Caco-2 (cell line): ENCODE results near the gene ROPN1L. TPM values are rescaled to one million over a fixed set of nuclear protein-coding genes. Genes with fewer than 3 reads are reported as not detected.

Source experiments
- BruUV-seq: library from RNA; stranded (reverse); fragments of 400-500 nt; replicated peaks from 2 replicates; lab custom pipeline; 2021; lab: Mats Ljungman, UMichigan
- CTCF ChIA-PET: fragments of 300-600 bp; sonication (Branson Sonifier 250); formaldehyde crosslinking; loops from one replicate; lab custom pipeline; 2022; ENCODE audit warnings: antibody characterized with exemption; lab: Charles Lee
- POLR2A ChIA-PET: fragments of 300-600 bp; sonication (Branson Sonifier 250); formaldehyde crosslinking; loops from one replicate; lab custom pipeline; 2022; ENCODE audit warnings: antibody characterized with exemption; lab: Charles Lee
- DNase-seq, 2 experiments: peaks; one replicate each; pipeline versions ENCODE4 v3.0.0 to v3.0.0-alpha.2; 2020 to 2022
- H3K27me3 ChIP-seq: replicated peaks from 2 replicates; pipeline ENCODE4 v1.6.0; 2011; ENCODE audit warnings: low read length; ENCODE audit not compliant: control insufficient read depth, insufficient read depth
- H3K36me3 ChIP-seq: 2 replicates; pipeline ENCODE4 v1.5.1; 2011; ENCODE audit warnings: low read length; ENCODE audit not compliant: control insufficient read depth, insufficient read depth
- H3K4me1 ChIP-seq: fragments of 250-450 bp; sonication (Bioruptor Pico); 2 replicates; pipeline ENCODE4 v1.5.1; 2020; ENCODE audit warnings: mild to moderate bottlenecking
- H3K4me3 ChIP-seq: 2 replicates; pipeline ENCODE4 v1.5.1; 2011; ENCODE audit warnings: low read depth, mild to moderate bottlenecking, control low read depth, low read length
- H3K9me3 ChIP-seq: fragments of 250-450 bp; sonication (Bioruptor Pico); 2 replicates; pipeline ENCODE4 v1.5.1; 2020; ENCODE audit warnings: mild to moderate bottlenecking, moderate library complexity
- H3K27ac Mint-ChIP-seq: one replicate; pipeline ENCODE4 v1.8.0; 2022; ENCODE audit warnings: mixed read lengths; ENCODE audit not compliant: unreplicated experiment
- H3K27me3 Mint-ChIP-seq: one replicate; pipeline ENCODE4 v1.8.0; 2022; ENCODE audit warnings: mixed read lengths; ENCODE audit not compliant: insufficient read depth, unreplicated experiment
- H3K36me3 Mint-ChIP-seq: one replicate; pipeline ENCODE4 v1.8.0; 2022; ENCODE audit warnings: mild to moderate bottlenecking, mixed read lengths; ENCODE audit not compliant: insufficient read depth, unreplicated experiment
- H3K4me1 Mint-ChIP-seq: one replicate; pipeline ENCODE4 v1.8.0; 2022; ENCODE audit warnings: low read depth, mixed read lengths; ENCODE audit not compliant: unreplicated experiment
- H3K4me3 Mint-ChIP-seq: one replicate; pipeline ENCODE4 v1.8.0; 2022; ENCODE audit warnings: mild to moderate bottlenecking, moderate library complexity, mixed read lengths; ENCODE audit not compliant: unreplicated experiment
- H3K9me3 Mint-ChIP-seq: one replicate; pipeline ENCODE4 v1.8.0; 2022; ENCODE audit warnings: mixed read lengths; ENCODE audit not compliant: unreplicated experiment
- CTCF ChIP-seq, 2 experiments: fragments of 200-600 bp in 1 of 2; IDR thresholded peaks; 1 replicate in 1 of 2; 2 replicates in 1 of 2; pipeline versions ENCODE4 v1.5.1 to v1.8.0; 2011 to 2022; ENCODE audit warnings: antibody characterized with exemption in 1 of 2, control low read depth in 1 of 2, inconsistent platforms in 1 of 2, low read depth in 1 of 2, low read length in 1 of 2, mild to moderate bottlenecking in 1 of 2, moderate library complexity in 1 of 2; ENCODE audit not compliant: insufficient read depth in 1 of 2, severe bottlenecking in 1 of 2, unreplicated experiment in 1 of 2
- intact Hi-C: fragments of 100-400 bp; cut with micrococcal nuclease; formaldehyde crosslinking; loops from one replicate; pipeline ENCODE4 v1.10.0; 2022; ENCODE audit not compliant: unreplicated experiment
- total RNA-seq: library from RNA; stranded (reverse); gene quantifications from 2 replicates; pipeline ENCODE4 v1.2.3, GENCODE V29; 2022

The ROPN1L gene
- total RNA-seq, 1 experiment from 2014 or later: 0.48 TPM

- intact Hi-C loops: no loop called here
- Histone ChIP-seq H3K27me3 (no peaks in the 10 kb centered on the region), H3K4me3 (no peak overlapping the region), H3K36me3 (no peaks in the 10 kb centered on the region), H3K4me1 (peaks cover 23% of the 10 kb centered on the region), H3K9me3 (peaks cover 6% of the 10 kb centered on the region; the same call in 1 of the 2 replicates)
- ChIA-PET POLR2A (no interaction called here), CTCF (no interaction called here)
- peak overlapping the region; percentile 35 for H3K27ac Mint-ChIP-seq
- no peak overlapping the region for H3K4me3 Mint-ChIP-seq
- H3K36me3 Mint-ChIP-seq: peaks cover 7% of the 10 kb centered on the region
- no peak for DNase-seq
- no peaks in the 10 kb centered on the region for H3K27me3 Mint-ChIP-seq
- H3K9me3 Mint-ChIP-seq: peaks cover 8% of the 10 kb centered on the region
- peaks cover 6% of the 10 kb centered on the region for H3K4me1 Mint-ChIP-seq
- BruUV-seq: no TSS peak
- TF ChIP-seq CTCF (IDR thresholded peaks at IDR 0.05; ENCODE audit: insufficient read depth in 1 of 2, low read depth in 1 of 2, low read length in 1 of 2, severe bottlenecking in 1 of 2, unreplicated experiment in 1 of 2): no peak
Observed at GRCh38 chr5:10502578-10502977, 60.9 kb downstream of the ROPN1L start.

GRCh38 chr5:10503321-10503720, 61.6 kb downstream of the ROPN1L start:
- Histone ChIP-seq H3K9me3 (no peaks in the 10 kb centered on the region), H3K4me1 (peaks cover 26% of the 10 kb centered on the region), H3K27me3 (no peaks in the 10 kb centered on the region), H3K36me3 (no peaks in the 10 kb centered on the region), H3K4me3 (no peak overlapping the region)
- no peak for DNase-seq
- ChIA-PET POLR2A (no interaction called here), CTCF (no interaction called here)
- H3K4me1 Mint-ChIP-seq: peaks cover 6% of the 10 kb centered on the region
- no TSS peak for BruUV-seq
- H3K9me3 Mint-ChIP-seq: peaks cover 8% of the 10 kb centered on the region
- H3K4me3 Mint-ChIP-seq: no peak overlapping the region
- H3K27me3 Mint-ChIP-seq: no peaks in the 10 kb centered on the region
- TF ChIP-seq CTCF (IDR thresholded peaks at IDR 0.05; ENCODE audit: insufficient read depth in 1 of 2, low read depth in 1 of 2, low read length in 1 of 2, severe bottlenecking in 1 of 2, unreplicated experiment in 1 of 2): no peak
- intact Hi-C loops: no loop called here
- H3K27ac Mint-ChIP-seq: peak overlapping the region; percentile 35
- H3K36me3 Mint-ChIP-seq: peaks cover 4% of the 10 kb centered on the region

- Histone ChIP-seq H3K4me3 (no peak overlapping the region), H3K9me3 (no peaks in the 10 kb centered on the region), H3K27me3 (no peaks in the 10 kb centered on the region), H3K4me1 (peaks cover 31% of the 10 kb centered on the region), H3K36me3 (no peaks in the 10 kb centered on the region)
- no peak overlapping the region for H3K4me3 Mint-ChIP-seq
- ChIA-PET POLR2A (no interaction called here), CTCF (no interaction called here)
- TF ChIP-seq CTCF (IDR thresholded peaks at IDR 0.05; ENCODE audit: insufficient read depth in 1 of 2, low read depth in 1 of 2, low read length in 1 of 2, severe bottlenecking in 1 of 2, unreplicated experiment in 1 of 2): no peak
- peaks cover 13% of the 10 kb centered on the region for H3K4me1 Mint-ChIP-seq
- H3K27ac Mint-ChIP-seq: no peak overlapping the region
- no peaks in the 10 kb centered on the region for H3K27me3 Mint-ChIP-seq
- intact Hi-C loops: no loop called here
- BruUV-seq: no TSS peak
- DNase-seq: peak; percentile 33 to 70
- no peaks in the 10 kb centered on the region for H3K36me3 Mint-ChIP-seq
- H3K9me3 Mint-ChIP-seq: no peaks in the 10 kb centered on the region
Observed at GRCh38 chr5:10503997-10504793, 62.5 kb downstream of the ROPN1L start.
